Astrocyte (in vitro differentiated cells and primary cell): ENCODE data around the gene FANCE. TPM values are rescaled to one million over a fixed set of nuclear protein-coding genes. Genes with fewer than 3 reads are reported as not detected.

Experiments used
- DNase-seq: peaks from one replicate; pipeline ENCODE4 v3.0.0-alpha.2; 2010; ENCODE audit warnings: low read depth
- FAIRE-seq: peaks from 2 replicates; lab custom pipeline; 2011; peaks lifted over from hg19 to GRCh38; lab: Jason Lieb, UNC
- H2AFZ ChIP-seq: 2 replicates; pipeline ENCODE4 v1.6.0; 2012; ENCODE audit warnings: low read depth, low read length, inconsistent platforms
- H3K27ac ChIP-seq: 2 replicates; pipeline ENCODE4 v1.5.1; 2011; ENCODE audit warnings: low read depth, low read length, inconsistent platforms
- H3K27me3 ChIP-seq: 2 replicates; pipeline ENCODE4 v1.6.0; 2011; ENCODE audit warnings: low read length, inconsistent platforms; ENCODE audit not compliant: insufficient read depth
- H3K36me3 ChIP-seq: 2 replicates; pipeline ENCODE4 v1.5.1; 2011; ENCODE audit warnings: low read length, inconsistent platforms; ENCODE audit not compliant: insufficient read depth
- H3K4me1 ChIP-seq: 2 replicates; pipeline ENCODE4 v1.5.1; 2011; ENCODE audit warnings: low read length, inconsistent platforms; ENCODE audit not compliant: insufficient read depth
- H3K4me2 ChIP-seq: 2 replicates; pipeline ENCODE4 v1.6.0; 2012; ENCODE audit warnings: low read length, inconsistent platforms
- H3K4me3 ChIP-seq: 2 replicates; pipeline ENCODE4 v1.5.1; 2011; ENCODE audit warnings: low read depth, mild to moderate bottlenecking, low read length, inconsistent platforms; ENCODE audit not compliant: insufficient read depth
- H3K79me2 ChIP-seq: 2 replicates; pipeline ENCODE4 v1.6.0; 2012; ENCODE audit warnings: mild to moderate bottlenecking, low read length, inconsistent platforms; ENCODE audit not compliant: insufficient read depth
- H3K9ac ChIP-seq: 2 replicates; pipeline ENCODE4 v1.6.0; 2012; ENCODE audit warnings: mild to moderate bottlenecking, low read length, inconsistent platforms
- H3K9me3 ChIP-seq: 2 replicates; pipeline ENCODE4 v1.5.1; 2012; ENCODE audit warnings: low read depth, mild to moderate bottlenecking, low read length, inconsistent platforms; ENCODE audit not compliant: insufficient read depth
- H4K20me1 ChIP-seq: 2 replicates; pipeline ENCODE4 v1.6.0; 2012; ENCODE audit warnings: low read length, inconsistent platforms; ENCODE audit not compliant: insufficient read depth
- H3K27ac Mint-ChIP-seq: one replicate; pipeline ENCODE4 v1.8.0; 2021; ENCODE audit warnings: mild to moderate bottlenecking, mixed read lengths; ENCODE audit not compliant: unreplicated experiment
- H3K27me3 Mint-ChIP-seq: one replicate; pipeline ENCODE4 v1.8.0; 2021; ENCODE audit warnings: low read depth, mixed read lengths; ENCODE audit not compliant: unreplicated experiment
- H3K36me3 Mint-ChIP-seq: one replicate; pipeline ENCODE4 v1.8.0; 2021; ENCODE audit warnings: low read depth, mixed read lengths; ENCODE audit not compliant: unreplicated experiment
- H3K4me1 Mint-ChIP-seq: one replicate; pipeline ENCODE4 v1.8.0; 2021; ENCODE audit warnings: low read depth, mixed read lengths; ENCODE audit not compliant: unreplicated experiment
- H3K4me3 Mint-ChIP-seq: one replicate; pipeline ENCODE4 v1.8.0; 2021; ENCODE audit warnings: mild to moderate bottlenecking, moderate library complexity, mixed read lengths; ENCODE audit not compliant: unreplicated experiment
- H3K9me3 Mint-ChIP-seq: one replicate; pipeline ENCODE4 v1.8.0; 2021; ENCODE audit warnings: mild to moderate bottlenecking, mixed read lengths; ENCODE audit not compliant: unreplicated experiment
- EZH2 ChIP-seq: IDR thresholded peaks from 2 replicates; pipeline ENCODE4 v1.6.1; 2012; ENCODE audit warnings: mild to moderate bottlenecking, low read length, inconsistent platforms; ENCODE audit not compliant: insufficient read depth
- total RNA-seq: library from RNA; stranded (reverse); gene quantifications from 2 replicates; pipeline ENCODE4 v1.2.1, GENCODE V29; 2021
- TF ChIP-seq, protein P1 (sequence below): IDR thresholded peaks from 2 replicates; pipeline ENCODE4 v1.5.1; 2011; ENCODE audit warnings: low read depth, mild to moderate bottlenecking, inconsistent platforms, low read length, moderate library complexity; ENCODE audit not compliant: insufficient read depth

The FANCE gene
- total RNA-seq, 1 donor from 2014 or later, result 2.9 TPM

DNA sequence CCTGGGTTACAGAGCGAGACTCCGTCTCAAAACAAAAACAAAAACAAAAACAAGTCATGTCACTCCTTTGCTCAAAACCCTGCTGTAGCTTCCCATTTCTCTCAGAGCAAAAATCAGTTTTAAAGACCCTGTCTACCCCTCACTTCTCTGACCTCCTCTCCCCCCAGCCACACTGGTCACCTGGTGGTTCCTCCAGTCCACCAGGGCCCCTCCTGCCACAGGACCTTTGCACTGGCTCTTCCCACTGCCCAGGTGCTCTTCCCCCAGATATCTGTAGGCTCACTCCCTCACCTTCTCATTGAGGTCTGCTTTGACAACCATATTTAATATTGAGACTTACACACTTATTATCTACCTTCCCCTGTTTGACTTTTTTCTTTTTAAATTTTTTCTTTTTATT, 49.6 kb downstream of the FANCE start:
- Mint-ChIP-seq H3K36me3 (no peaks in the 10 kb centered on the region), H3K9me3 (no peaks in the 10 kb centered on the region), H3K4me3 (no peak overlapping the region), H3K27ac (no peak overlapping the region), H3K27me3 (peaks cover 10% of the 10 kb centered on the region), H3K4me1 (peaks cover 19% of the 10 kb centered on the region)
- Histone ChIP-seq H3K4me3 (no peak overlapping the region), H3K4me2 (no peak overlapping the region), H3K79me2 (no peaks in the 10 kb centered on the region), H3K36me3 (no peaks in the 10 kb centered on the region), H4K20me1 (no peaks in the 10 kb centered on the region), H3K9me3 (no peaks in the 10 kb centered on the region), H3K9ac (no peak overlapping the region), H3K27ac (no peak overlapping the region), H2AFZ (no peak overlapping the region), H3K27me3 (peaks cover 3% of the 10 kb centered on the region), H3K4me1 (peaks cover 17% of the 10 kb centered on the region)
- FAIRE-seq (no peak), DNase-seq (no peak)
- TF ChIP-seq EZH2, result no peak
- TF ChIP-seq, protein P1, sequence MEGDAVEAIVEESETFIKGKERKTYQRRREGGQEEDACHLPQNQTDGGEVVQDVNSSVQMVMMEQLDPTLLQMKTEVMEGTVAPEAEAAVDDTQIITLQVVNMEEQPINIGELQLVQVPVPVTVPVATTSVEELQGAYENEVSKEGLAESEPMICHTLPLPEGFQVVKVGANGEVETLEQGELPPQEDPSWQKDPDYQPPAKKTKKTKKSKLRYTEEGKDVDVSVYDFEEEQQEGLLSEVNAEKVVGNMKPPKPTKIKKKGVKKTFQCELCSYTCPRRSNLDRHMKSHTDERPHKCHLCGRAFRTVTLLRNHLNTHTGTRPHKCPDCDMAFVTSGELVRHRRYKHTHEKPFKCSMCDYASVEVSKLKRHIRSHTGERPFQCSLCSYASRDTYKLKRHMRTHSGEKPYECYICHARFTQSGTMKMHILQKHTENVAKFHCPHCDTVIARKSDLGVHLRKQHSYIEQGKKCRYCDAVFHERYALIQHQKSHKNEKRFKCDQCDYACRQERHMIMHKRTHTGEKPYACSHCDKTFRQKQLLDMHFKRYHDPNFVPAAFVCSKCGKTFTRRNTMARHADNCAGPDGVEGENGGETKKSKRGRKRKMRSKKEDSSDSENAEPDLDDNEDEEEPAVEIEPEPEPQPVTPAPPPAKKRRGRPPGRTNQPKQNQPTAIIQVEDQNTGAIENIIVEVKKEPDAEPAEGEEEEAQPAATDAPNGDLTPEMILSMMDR, result no peak

- H3K4me3 Mint-ChIP-seq, result no peak overlapping the region
- Histone ChIP-seq H3K4me1 (peaks cover 10% of the 10 kb centered on the region), H3K9ac (no peak overlapping the region), H3K9me3 (no peaks in the 10 kb centered on the region), H3K36me3 (no peaks in the 10 kb centered on the region), H2AFZ (no peak overlapping the region), H3K4me2 (no peak overlapping the region), H3K27ac (no peak overlapping the region), H3K79me2 (no peaks in the 10 kb centered on the region), H3K4me3 (no peak overlapping the region), H4K20me1 (no peaks in the 10 kb centered on the region), H3K27me3 (peaks cover 3% of the 10 kb centered on the region)
- no peaks in the 10 kb centered on the region for H3K9me3 Mint-ChIP-seq
- H3K4me1 Mint-ChIP-seq, result peaks cover 17% of the 10 kb centered on the region
- no peaks in the 10 kb centered on the region for H3K36me3 Mint-ChIP-seq
- no peak for DNase-seq
- TF ChIP-seq, protein P1, result no peak
- no peak for TF ChIP-seq EZH2
- peaks cover 20% of the 10 kb centered on the region for H3K27me3 Mint-ChIP-seq
- FAIRE-seq, result no peak
- H3K27ac Mint-ChIP-seq, result no peak overlapping the region
Measured at GRCh38 chr6:35503534-35503933, 51.4 kb downstream of the FANCE start.

GRCh38 chr6:35505999-35506412, 53.9 kb downstream of the FANCE start:
- Mint-ChIP-seq H3K36me3 (no peaks in the 10 kb centered on the region), H3K4me3 (no peak overlapping the region), H3K4me1 (peaks cover under 1% of the 10 kb centered on the region), H3K27me3 (peaks cover 36% of the 10 kb centered on the region), H3K9me3 (no peaks in the 10 kb centered on the region), H3K27ac (no peak overlapping the region)
- Histone ChIP-seq H3K36me3 (no peaks in the 10 kb centered on the region), H3K4me3 (no peak overlapping the region), H3K9me3 (no peaks in the 10 kb centered on the region), H3K4me1 (peaks cover under 1% of the 10 kb centered on the region), H2AFZ (no peak overlapping the region), H3K27ac (no peak overlapping the region), H3K27me3 (peaks cover 7% of the 10 kb centered on the region), H3K4me2 (no peak overlapping the region), H3K9ac (no peak overlapping the region), H3K79me2 (no peaks in the 10 kb centered on the region), H4K20me1 (no peaks in the 10 kb centered on the region)
- TF ChIP-seq, protein P1, result no peak
- TF ChIP-seq EZH2, result no peak
- FAIRE-seq (no peak), DNase-seq (no peak)
